Measurements from ENCODE around the gene WNT1.

Gene WNT1

GRCh38 chr12:49018261-49019119 lies 40.4 kb downstream of the WNT1 start, which contains the start of gene PRKAG1:
PRKAG1 (minus strand) TSS chr12:49018776; CDS start chr12:49018740, 36 bp downstream.
- peak; percentile 85 for TF ChIP-seq TAF1 (IDR thresholded peaks at IDR 0.05; ENCODE audit: borderline replicate concordance, insufficient read depth, low read length)
- TF ChIP-seq POLR2AphosphoS5 (IDR thresholded peaks at IDR 0.05; ENCODE audit: low read depth, low read length): peak; percentile 91
- TF ChIP-seq FOXP2 (optimal IDR thresholded peaks at IDR 0.05; ENCODE audit: borderline replicate concordance, extremely low read depth, extremely low read length, insufficient read depth): peak; percentile 85
- TF ChIP-seq REST (IDR thresholded peaks at IDR 0.05; ENCODE audit: insufficient read depth in 1 of 2, low read depth in 2 of 2, low read length in 2 of 2): 0 out of 4 replicates have a peak, but pooled peaks have one; percentile 32 to 42
- peak; percentile 47; the same call in 1 of the 2 replicates for TF ChIP-seq SIN3A (IDR thresholded peaks at IDR 0.05; ENCODE audit: borderline replicate concordance, insufficient read depth, low read length)

- no peak for TF ChIP-seq FOXP2 (optimal IDR thresholded peaks at IDR 0.05; ENCODE audit: borderline replicate concordance, extremely low read depth, extremely low read length, insufficient read depth)
- no peak for TF ChIP-seq TAF1 (IDR thresholded peaks at IDR 0.05; ENCODE audit: borderline replicate concordance, insufficient read depth, low read length)
- TF ChIP-seq REST (IDR thresholded peaks at IDR 0.05; ENCODE audit: insufficient read depth in 1 of 2, low read depth in 2 of 2, low read length in 2 of 2): no peak
- no peak for TF ChIP-seq SIN3A (IDR thresholded peaks at IDR 0.05; ENCODE audit: borderline replicate concordance, insufficient read depth, low read length)
- no peak for TF ChIP-seq POLR2AphosphoS5 (IDR thresholded peaks at IDR 0.05; ENCODE audit: low read depth, low read length)
Observed at GRCh38 chr12:49019120-49019430, 41.0 kb downstream of the WNT1 start.

GRCh38 chr12:49019443-49020324 lies 41.6 kb downstream of the WNT1 start:
- peak in 1 of 2 experiments; percentile 57; a peak in 1 of 4 replicates for TF ChIP-seq REST (IDR thresholded peaks at IDR 0.05; ENCODE audit: insufficient read depth in 1 of 2, low read depth in 2 of 2, low read length in 2 of 2)
- no peak for TF ChIP-seq FOXP2 (optimal IDR thresholded peaks at IDR 0.05; ENCODE audit: borderline replicate concordance, extremely low read depth, extremely low read length, insufficient read depth)
- TF ChIP-seq TAF1 (IDR thresholded peaks at IDR 0.05; ENCODE audit: borderline replicate concordance, insufficient read depth, low read length): no peak
- 0 out of 2 replicates have a peak, but pooled peaks have one; percentile 18 for TF ChIP-seq SIN3A (IDR thresholded peaks at IDR 0.05; ENCODE audit: borderline replicate concordance, insufficient read depth, low read length)
- no peak for TF ChIP-seq POLR2AphosphoS5 (IDR thresholded peaks at IDR 0.05; ENCODE audit: low read depth, low read length)

GRCh38 chr12:49020441-49020840 lies 42.3 kb downstream of the WNT1 start:
- TF ChIP-seq TAF1 (IDR thresholded peaks at IDR 0.05; ENCODE audit: borderline replicate concordance, insufficient read depth, low read length) (no peak), SIN3A (IDR thresholded peaks at IDR 0.05; ENCODE audit: borderline replicate concordance, insufficient read depth, low read length) (no peak), FOXP2 (optimal IDR thresholded peaks at IDR 0.05; ENCODE audit: borderline replicate concordance, extremely low read depth, extremely low read length, insufficient read depth) (no peak), POLR2AphosphoS5 (IDR thresholded peaks at IDR 0.05; ENCODE audit: low read depth, low read length) (no peak), REST (IDR thresholded peaks at IDR 0.05; ENCODE audit: insufficient read depth in 1 of 2, low read depth in 2 of 2, low read length in 2 of 2) (no peak)
